Stimulated activated effector memory CD8-positive, alpha-beta T cell treated with anti-CD3 and anti-CD28 coated beads, Interleukin-12 subunit alpha, Interleukin-12 subunit beta, amount 100 ng/mL, for 72 hours (primary cell): ENCODE results near the gene RXYLT1.

ENCODE experiments used
- ATAC-seq: fragments of 150-1000 bp; cut with Tn5 transposase; 2 replicates; pipeline ENCODE4 v1.10.0; 2021
- DNase-seq, 2 donors: peaks; one replicate each; pipeline ENCODE4 v3.0.0; 2021 to 2022; ENCODE audit warnings: low spot score in 2 of 2
- H3K27ac Mint-ChIP-seq: one replicate; pipeline ENCODE4 v1.8.0; 2022; ENCODE audit warnings: mild to moderate bottlenecking, mixed read lengths
- H3K36me3 Mint-ChIP-seq: one replicate; pipeline ENCODE4 v1.8.0; 2022; ENCODE audit warnings: mild to moderate bottlenecking, mixed read lengths
- H3K4me1 Mint-ChIP-seq: one replicate; pipeline ENCODE4 v1.8.0; 2022; ENCODE audit warnings: mixed read lengths
- H3K4me3 Mint-ChIP-seq: one replicate; pipeline ENCODE4 v1.8.0; 2022; ENCODE audit warnings: mild to moderate bottlenecking, mixed read lengths
- H3K9me3 Mint-ChIP-seq: one replicate; pipeline ENCODE4 v1.8.0; 2022; ENCODE audit warnings: mixed read lengths

The RXYLT1 gene

DNA sequence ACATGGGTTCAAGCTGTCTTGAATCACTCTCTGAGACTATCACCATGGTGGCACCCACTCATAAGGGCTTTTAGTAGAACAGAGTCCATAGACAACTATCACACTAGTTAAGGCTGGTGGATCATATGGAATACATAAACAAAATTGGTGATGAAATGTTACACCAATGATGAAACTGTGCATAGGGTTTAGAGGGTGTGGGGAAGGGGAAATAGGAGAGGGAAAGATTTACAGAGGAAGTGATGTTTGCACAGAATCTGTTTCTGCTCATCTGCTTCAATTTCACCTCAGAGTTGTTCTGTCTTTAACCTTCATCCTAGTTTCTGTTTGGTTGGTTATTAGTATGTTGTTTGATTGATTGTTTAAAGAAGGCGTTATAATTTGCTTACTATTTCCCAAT lies 2.4 kb upstream of the RXYLT1 start:
- H3K4me1 Mint-ChIP-seq: no peaks in the 10 kb centered on the region

DNA sequence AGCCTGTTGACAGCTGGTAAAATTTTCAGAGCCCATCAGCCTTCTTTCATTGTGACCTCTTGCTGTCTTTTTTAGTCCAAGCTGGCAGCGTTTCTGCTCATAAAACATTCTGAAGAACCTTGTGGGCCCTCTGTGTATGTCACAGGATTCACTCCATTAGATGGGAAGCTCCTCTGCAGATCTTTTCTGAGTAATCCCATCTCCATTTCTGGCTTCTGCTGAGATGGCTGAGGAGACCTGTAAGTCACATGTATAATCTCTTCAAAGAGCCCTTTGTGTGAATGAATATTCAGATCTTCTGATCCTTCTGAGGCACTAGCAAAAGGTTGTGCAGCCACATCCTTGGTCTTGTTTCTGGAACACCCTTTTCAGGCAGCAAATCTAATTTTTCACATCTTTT lies 2.8 kb downstream of the RXYLT1 start:
- Mint-ChIP-seq H3K9me3 (no peaks in the 10 kb centered on the region), H3K4me3 (no peak overlapping the region), H3K4me1 (no peaks in the 10 kb centered on the region), H3K36me3 (peaks cover 51% of the 10 kb centered on the region), H3K27ac (no peak overlapping the region)
- DNase-seq (no peak), ATAC-seq (no peak)

More for the DNA sequence above, 2.4 kb upstream of the RXYLT1 start:
- DNase-seq (no peak), ATAC-seq (no peak)
- no peak overlapping the region for H3K27ac Mint-ChIP-seq
- H3K9me3 Mint-ChIP-seq: no peaks in the 10 kb centered on the region
- peaks cover 12% of the 10 kb centered on the region for H3K36me3 Mint-ChIP-seq
- H3K4me3 Mint-ChIP-seq: no peak overlapping the region

DNA sequence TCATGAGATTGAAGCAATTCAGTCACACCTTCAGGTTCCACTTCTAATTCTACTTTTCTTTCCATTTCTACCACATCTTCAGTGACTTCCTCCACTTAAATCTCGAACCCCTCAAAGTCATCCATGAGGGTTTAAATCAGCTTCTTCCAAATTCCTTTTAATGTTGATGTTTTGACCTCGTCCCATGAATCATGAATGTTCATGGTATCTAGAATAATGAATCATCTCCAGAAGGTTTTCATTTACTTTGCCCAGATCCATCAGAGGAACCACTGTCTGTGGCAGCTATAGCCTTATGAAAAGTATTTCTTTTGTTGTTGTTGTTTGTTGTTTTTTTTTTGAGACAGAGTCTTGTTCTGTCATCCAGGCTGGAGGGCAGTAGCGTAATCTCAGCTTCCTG lies 7.6 kb downstream of the RXYLT1 start:
- H3K4me1 Mint-ChIP-seq: no peaks in the 10 kb centered on the region
- H3K4me3 Mint-ChIP-seq: no peak overlapping the region
- peaks cover 70% of the 10 kb centered on the region for H3K36me3 Mint-ChIP-seq
- no peaks in the 10 kb centered on the region for H3K9me3 Mint-ChIP-seq
- no peak for ATAC-seq
- no peak overlapping the region for H3K27ac Mint-ChIP-seq
- DNase-seq: no peak

GRCh38 chr12:63790608-63790945 lies 10.9 kb downstream of the RXYLT1 start:
- Mint-ChIP-seq H3K4me3 (no peak overlapping the region), H3K27ac (peak overlapping the region; percentile 40), H3K4me1 (no peaks in the 10 kb centered on the region), H3K36me3 (peaks cover 43% of the 10 kb centered on the region), H3K9me3 (no peaks in the 10 kb centered on the region)
- ATAC-seq: no peak
- no peak for DNase-seq

- H3K4me1 Mint-ChIP-seq: no peaks in the 10 kb centered on the region
- H3K36me3 Mint-ChIP-seq: peaks cover 38% of the 10 kb centered on the region
- H3K9me3 Mint-ChIP-seq: no peaks in the 10 kb centered on the region
- no peak overlapping the region for H3K4me3 Mint-ChIP-seq
- H3K27ac Mint-ChIP-seq: no peak overlapping the region
- no peak for ATAC-seq
- no peak for DNase-seq
These were observed 12.6 kb downstream of the RXYLT1 start for GRCh38 chr12:63792338-63792737.

DNA sequence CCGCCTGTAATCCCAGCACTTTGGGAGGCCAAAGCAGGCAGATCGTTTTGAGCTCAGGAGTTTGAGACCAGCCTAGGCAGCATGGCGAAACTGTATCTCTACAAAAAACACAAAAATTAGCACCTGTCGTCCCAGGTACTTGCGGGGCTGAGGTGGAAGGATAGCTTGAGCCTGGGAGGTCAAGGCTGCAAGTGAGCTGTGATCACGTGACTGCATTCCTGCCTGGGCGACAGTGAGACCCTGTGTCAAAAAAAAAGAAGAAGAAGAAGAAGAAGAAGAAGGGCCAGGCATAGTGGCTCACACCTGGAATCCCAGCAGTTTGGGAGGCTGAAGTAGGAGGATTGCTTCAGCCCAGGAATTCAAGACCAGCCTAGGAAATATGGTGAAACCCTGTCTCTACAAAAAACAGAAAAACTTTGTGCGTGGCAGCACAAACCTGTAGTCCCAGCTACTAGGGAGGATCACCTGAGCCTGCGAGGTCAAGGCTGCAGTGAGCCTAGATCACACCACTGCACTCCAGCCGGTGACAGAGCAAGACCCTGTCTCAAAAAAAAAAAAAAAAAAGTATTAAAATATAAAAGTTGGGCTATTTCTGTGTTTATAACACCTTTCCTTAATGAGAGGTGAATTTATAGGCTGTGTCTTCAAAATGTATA lies 15.5 kb downstream of the RXYLT1 start:
- Mint-ChIP-seq H3K36me3 (peaks cover 18% of the 10 kb centered on the region), H3K9me3 (no peaks in the 10 kb centered on the region), H3K4me1 (no peaks in the 10 kb centered on the region), H3K4me3 (no peak overlapping the region), H3K27ac (no peak overlapping the region)
- DNase-seq: no peak
- no peak for ATAC-seq

- H3K9me3 Mint-ChIP-seq: no peaks in the 10 kb centered on the region
- no peak overlapping the region for H3K27ac Mint-ChIP-seq
- no peak for DNase-seq
- ATAC-seq: no peak
- H3K4me1 Mint-ChIP-seq: no peaks in the 10 kb centered on the region
- H3K4me3 Mint-ChIP-seq: no peak overlapping the region
- peaks cover 10% of the 10 kb centered on the region for H3K36me3 Mint-ChIP-seq
These were observed 16.2 kb downstream of the RXYLT1 start for GRCh38 chr12:63795944-63796343.

GRCh38 chr12:63802012-63802608 lies 22.4 kb downstream of the RXYLT1 start:
- Mint-ChIP-seq H3K4me1 (no peaks in the 10 kb centered on the region), H3K27ac (no peak overlapping the region), H3K4me3 (no peak overlapping the region), H3K9me3 (no peaks in the 10 kb centered on the region), H3K36me3 (peaks cover 8% of the 10 kb centered on the region)
- ATAC-seq (no peak), DNase-seq (no peak)

- Mint-ChIP-seq H3K9me3 (no peaks in the 10 kb centered on the region), H3K27ac (no peak overlapping the region), H3K4me3 (no peak overlapping the region), H3K36me3 (peaks cover 14% of the 10 kb centered on the region), H3K4me1 (peaks cover 5% of the 10 kb centered on the region)
- ATAC-seq (no peak), DNase-seq (no peak)
These were observed 25.0 kb downstream of the RXYLT1 start for GRCh38 chr12:63804746-63805145.

- DNase-seq: no peak
- H3K9me3 Mint-ChIP-seq: no peaks in the 10 kb centered on the region
- H3K4me3 Mint-ChIP-seq: no peak overlapping the region
- ATAC-seq: no peak
- H3K36me3 Mint-ChIP-seq: peaks cover 15% of the 10 kb centered on the region
- no peak overlapping the region for H3K27ac Mint-ChIP-seq
- peaks cover 6% of the 10 kb centered on the region for H3K4me1 Mint-ChIP-seq
These were observed 26.3 kb downstream of the RXYLT1 start for GRCh38 chr12:63805704-63806672.

DNA sequence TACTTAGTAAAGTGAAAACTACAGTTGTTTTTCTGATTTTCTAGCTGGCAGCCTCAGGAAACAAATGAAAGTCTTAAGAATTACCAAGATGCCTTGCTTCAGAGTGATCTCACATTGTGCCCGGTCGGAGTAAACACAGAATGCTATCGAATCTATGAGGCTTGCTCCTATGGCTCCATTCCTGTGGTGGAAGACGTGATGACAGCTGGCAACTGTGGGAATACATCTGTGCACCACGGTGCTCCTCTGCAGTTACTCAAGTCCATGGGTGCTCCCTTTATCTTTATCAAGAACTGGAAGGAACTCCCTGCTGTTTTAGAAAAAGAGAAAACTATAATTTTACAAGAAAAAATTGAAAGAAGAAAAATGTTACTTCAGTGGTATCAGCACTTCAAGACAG lies 28.9 kb downstream of the RXYLT1 start:
- DNase-seq: no peak
- H3K36me3 Mint-ChIP-seq: peaks cover 8% of the 10 kb centered on the region
- H3K4me3 Mint-ChIP-seq: no peak overlapping the region
- H3K9me3 Mint-ChIP-seq: no peaks in the 10 kb centered on the region
- peaks cover 6% of the 10 kb centered on the region for H3K4me1 Mint-ChIP-seq
- no peak for ATAC-seq
- no peak overlapping the region for H3K27ac Mint-ChIP-seq

DNA sequence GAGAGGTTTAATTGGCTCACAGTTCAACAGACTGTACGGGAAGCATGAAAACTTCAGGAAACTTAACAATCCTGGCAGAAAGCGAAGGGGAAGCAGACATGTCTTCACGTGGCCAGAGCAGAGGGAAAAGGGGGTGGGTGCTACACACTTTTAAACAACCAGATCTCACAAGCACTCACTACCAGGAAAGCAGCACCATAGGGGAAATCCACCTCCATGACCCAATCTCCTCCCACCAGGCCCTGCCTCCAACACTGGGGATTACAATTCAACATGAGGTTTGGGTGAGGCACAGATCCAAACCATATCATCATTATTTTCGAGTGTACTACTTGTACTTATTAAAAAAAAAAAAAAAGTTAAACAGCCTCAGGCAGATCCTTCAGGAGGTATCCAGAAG lies 29.9 kb downstream of the RXYLT1 start:
- Mint-ChIP-seq H3K27ac (peak overlapping the region; percentile 52), H3K36me3 (peaks cover 8% of the 10 kb centered on the region), H3K4me3 (no peak overlapping the region), H3K4me1 (peaks cover 6% of the 10 kb centered on the region), H3K9me3 (no peaks in the 10 kb centered on the region)
- no peak for DNase-seq
- no peak for ATAC-seq

- Mint-ChIP-seq H3K4me1 (peaks cover 20% of the 10 kb centered on the region), H3K9me3 (no peaks in the 10 kb centered on the region), H3K36me3 (peaks cover 8% of the 10 kb centered on the region), H3K4me3 (no peak overlapping the region), H3K27ac (no peak overlapping the region)
- DNase-seq (no peak), ATAC-seq (no peak)
These were observed 31.6 kb downstream of the RXYLT1 start for GRCh38 chr12:63811334-63811733.

DNA sequence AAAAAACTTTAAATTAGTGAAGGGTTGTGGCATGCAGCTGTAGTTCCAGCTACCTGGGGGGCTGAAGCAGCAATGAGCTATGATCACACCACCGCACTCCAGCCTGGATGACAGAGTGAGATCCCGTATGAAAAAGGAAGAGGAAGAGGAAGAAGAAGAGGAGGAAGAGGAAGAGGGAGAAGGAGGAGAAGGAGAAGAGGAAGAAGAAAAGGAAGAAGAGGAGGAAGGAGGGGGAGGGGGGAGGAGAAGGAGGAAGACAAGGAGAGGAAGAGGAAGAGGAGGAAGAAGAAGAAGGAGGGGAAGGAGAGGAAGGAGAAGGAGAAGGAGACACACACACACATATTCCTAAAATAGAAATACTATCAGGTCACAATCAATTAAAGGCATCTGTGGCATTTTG lies 32.0 kb downstream of the RXYLT1 start:
- Mint-ChIP-seq H3K9me3 (no peaks in the 10 kb centered on the region), H3K27ac (no peak overlapping the region), H3K4me3 (no peak overlapping the region), H3K36me3 (peaks cover 8% of the 10 kb centered on the region), H3K4me1 (peaks cover 20% of the 10 kb centered on the region)
- no peak for ATAC-seq
- no peak for DNase-seq

- DNase-seq (no peak), ATAC-seq (peak; percentile 38)
- peaks cover 6% of the 10 kb centered on the region for H3K9me3 Mint-ChIP-seq
- peak overlapping the region; percentile 60 for H3K27ac Mint-ChIP-seq
- H3K36me3 Mint-ChIP-seq: peaks cover 6% of the 10 kb centered on the region
- H3K4me1 Mint-ChIP-seq: peaks cover 20% of the 10 kb centered on the region
- H3K4me3 Mint-ChIP-seq: peak overlapping the region; percentile 50
These were observed 34.5 kb downstream of the RXYLT1 start for GRCh38 chr12:63814146-63814772.
